EH (cell line): ENCODE measurements around the gene VPS13C.

Experiments used
- DNase-seq: peaks from one replicate; pipeline ENCODE4 v3.0.0-alpha.2; 2015; ENCODE audit warnings: low read depth

The VPS13C gene

DNA sequence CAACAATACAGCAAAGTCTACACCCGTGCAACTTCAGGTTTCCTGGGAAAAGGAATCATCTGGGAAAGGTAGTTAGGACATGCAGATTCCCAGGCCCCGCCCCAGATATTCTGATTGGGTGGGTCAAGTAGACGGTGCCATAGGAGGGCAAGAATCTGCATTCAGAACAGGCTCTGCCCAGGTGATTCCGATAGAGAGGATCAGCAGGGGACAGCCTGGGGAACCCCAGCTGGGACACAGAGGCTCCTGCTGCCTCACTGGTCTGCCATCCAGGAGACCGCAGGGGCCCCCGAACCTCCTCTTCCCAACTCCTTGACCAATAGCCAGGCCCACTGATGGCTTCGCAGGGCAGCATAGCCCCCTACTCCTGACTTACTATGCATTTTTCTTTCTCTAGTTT is 243.4 kb downstream of the VPS13C start:
- no peak for DNase-seq

DNA sequence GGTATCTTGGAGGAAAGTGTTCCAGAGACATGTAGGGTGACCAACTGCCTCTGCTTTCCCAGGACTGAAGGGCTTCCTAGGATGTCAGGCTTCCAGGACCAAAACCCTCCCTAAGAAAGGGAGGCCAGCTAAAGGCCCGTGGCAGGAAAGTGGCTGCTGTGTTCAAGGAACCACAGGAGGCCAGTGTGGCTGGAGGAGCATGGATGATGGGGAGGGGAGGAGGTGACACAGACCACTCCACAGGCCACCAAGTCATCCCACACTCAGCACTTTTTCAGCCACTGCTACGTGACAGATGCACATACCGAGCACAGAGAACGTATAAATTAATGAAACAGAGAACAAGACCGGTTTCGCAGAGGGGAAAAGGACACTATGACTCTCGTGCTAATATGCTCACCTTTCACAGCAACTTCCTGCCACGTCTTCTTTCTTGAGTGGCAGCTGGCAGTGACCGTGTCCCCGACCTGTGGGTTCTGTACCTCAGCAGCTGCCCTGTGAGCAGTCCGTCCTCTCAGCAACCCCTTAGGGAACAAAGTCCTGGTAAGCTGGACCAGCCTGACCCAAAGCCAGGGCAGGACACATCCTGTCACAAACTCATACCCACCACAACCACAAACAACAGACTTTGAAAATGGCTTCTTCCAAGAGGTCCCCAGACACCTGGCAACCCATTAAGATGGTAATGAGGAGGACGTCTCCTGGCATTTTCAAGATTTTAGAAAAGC is 244.7 kb downstream of the VPS13C start:
- DNase-seq = no peak

- no peak for DNase-seq
Measured at GRCh38 chr15:61812476-61812875, 247.8 kb downstream of the VPS13C start.

DNA sequence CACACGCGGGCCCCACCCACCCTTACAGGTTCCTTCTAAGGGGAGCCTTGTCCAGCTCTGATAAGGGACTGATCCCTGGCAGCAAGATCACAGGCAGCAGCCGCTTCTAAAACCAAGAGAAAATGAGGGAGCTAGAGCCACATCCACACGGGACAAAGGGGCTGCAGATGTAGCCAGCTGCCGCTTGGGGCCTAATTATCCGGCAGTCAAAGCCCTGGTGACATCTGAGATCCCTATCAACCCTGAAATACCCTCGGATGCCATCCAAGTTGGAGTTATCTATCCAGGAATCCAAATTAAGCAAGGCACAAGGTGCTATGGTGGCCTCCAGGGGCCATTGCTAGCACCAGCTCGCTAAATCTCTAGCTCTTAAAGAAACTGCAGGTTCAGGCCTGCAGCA is 248.3 kb downstream of the VPS13C start:
- DNase-seq = no peak

DNA sequence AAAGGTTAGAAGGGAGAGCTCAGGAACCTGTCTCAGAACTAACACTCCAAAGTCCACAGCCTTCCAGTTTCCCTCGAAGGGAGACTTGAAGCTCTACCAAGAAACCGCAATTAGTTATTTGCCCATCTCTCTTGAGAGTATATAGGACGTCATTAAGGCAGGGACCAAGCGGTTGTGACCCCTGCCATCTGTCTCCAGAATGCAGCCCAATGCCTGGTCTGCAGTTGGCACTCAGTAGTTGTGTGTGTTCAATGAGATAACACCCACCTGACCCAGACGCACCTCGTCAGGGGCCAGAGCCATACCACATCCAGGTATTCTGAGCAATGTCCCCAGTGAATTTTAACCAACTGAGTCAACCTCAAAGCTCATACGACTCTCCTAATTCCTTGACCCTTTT is 251.0 kb downstream of the VPS13C start:
- DNase-seq = no peak

- DNase-seq = no peak
Measured at GRCh38 chr15:61807281-61807929, 252.8 kb downstream of the VPS13C start.
